Measurements from ENCODE around the gene SCN3B.

Gene SCN3B

DNA sequence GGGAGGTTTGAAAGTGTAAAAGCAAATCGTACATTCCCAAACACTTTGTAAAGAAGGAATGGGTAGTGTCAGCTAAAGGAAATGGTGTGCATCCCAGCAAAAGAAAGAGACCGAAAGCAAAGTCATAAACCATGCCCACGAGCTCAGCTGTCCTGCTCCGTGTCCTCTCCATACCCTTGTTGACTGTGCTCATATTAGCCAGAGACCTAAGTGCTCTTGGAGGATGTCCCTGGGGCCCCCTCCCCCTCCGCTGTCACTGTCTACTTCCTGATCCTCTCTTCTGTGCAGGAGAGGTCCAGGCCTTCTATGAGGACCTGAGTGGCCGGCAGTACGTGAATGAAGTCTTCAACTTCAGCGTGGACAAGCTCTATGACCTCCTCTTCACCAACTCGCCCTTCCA, 46.1 kb downstream of the SCN3B start:
- no peak for DNase-seq (ENCODE audit: low read depth)
- no peak overlapping the region for H3K4me3 ChIP-seq (ENCODE audit: low read depth, low read length)
- TF ChIP-seq, protein P1, sequence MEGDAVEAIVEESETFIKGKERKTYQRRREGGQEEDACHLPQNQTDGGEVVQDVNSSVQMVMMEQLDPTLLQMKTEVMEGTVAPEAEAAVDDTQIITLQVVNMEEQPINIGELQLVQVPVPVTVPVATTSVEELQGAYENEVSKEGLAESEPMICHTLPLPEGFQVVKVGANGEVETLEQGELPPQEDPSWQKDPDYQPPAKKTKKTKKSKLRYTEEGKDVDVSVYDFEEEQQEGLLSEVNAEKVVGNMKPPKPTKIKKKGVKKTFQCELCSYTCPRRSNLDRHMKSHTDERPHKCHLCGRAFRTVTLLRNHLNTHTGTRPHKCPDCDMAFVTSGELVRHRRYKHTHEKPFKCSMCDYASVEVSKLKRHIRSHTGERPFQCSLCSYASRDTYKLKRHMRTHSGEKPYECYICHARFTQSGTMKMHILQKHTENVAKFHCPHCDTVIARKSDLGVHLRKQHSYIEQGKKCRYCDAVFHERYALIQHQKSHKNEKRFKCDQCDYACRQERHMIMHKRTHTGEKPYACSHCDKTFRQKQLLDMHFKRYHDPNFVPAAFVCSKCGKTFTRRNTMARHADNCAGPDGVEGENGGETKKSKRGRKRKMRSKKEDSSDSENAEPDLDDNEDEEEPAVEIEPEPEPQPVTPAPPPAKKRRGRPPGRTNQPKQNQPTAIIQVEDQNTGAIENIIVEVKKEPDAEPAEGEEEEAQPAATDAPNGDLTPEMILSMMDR (IDR thresholded peaks at IDR 0.05; ENCODE audit: insufficient read depth, low read depth, low read length, missing control alignments), result no peak

DNA sequence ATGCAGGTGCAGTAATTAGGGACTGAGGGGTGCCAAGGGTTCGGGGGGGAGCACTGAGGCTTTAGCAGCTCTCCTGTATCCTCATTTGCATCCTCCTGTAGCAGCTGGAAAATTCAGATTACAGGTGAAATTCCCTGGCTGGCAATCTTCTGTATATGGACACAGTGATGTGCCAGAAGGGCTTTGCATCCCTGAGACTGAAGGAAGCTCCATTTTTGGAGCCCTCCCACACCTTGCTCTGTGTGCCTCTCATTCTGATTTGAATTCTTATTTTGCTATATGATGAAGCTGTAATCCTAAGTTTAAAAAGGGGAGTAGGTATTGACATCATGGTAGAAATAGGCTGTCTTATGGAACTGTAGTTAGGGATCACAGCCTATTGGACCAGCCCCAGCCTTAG, 46.6 kb downstream of the SCN3B start:
- no peak for DNase-seq (ENCODE audit: low read depth)
- TF ChIP-seq, protein P1 (IDR thresholded peaks at IDR 0.05; ENCODE audit: insufficient read depth, low read depth, low read length, missing control alignments), result no peak
- H3K4me3 ChIP-seq (ENCODE audit: low read depth, low read length), result no peak overlapping the region

DNA sequence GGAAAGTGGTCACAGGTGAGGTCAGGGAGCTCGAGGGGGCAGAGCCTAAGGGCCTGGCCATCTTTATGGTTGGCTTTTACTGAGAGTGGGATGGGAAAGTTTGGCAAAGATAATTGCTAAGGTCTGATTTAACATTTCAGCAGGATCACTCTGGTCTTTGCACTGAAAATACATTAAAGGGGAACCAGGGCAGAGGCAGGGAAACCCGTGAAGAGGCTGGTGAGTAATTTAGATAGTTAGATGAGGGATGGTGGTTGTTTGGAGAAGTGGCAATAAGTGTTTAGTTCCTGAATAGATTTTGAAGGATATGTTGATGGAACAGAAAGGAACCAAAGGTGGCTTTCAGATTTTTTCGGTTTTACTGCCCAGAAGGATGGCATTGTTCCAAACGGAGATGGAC, 50.8 kb downstream of the SCN3B start:
- no peak overlapping the region for H3K4me3 ChIP-seq (ENCODE audit: low read depth, low read length)
- TF ChIP-seq, protein P1 (IDR thresholded peaks at IDR 0.05; ENCODE audit: insufficient read depth, low read depth, low read length, missing control alignments), result no peak
- DNase-seq (ENCODE audit: low read depth), result no peak

DNA sequence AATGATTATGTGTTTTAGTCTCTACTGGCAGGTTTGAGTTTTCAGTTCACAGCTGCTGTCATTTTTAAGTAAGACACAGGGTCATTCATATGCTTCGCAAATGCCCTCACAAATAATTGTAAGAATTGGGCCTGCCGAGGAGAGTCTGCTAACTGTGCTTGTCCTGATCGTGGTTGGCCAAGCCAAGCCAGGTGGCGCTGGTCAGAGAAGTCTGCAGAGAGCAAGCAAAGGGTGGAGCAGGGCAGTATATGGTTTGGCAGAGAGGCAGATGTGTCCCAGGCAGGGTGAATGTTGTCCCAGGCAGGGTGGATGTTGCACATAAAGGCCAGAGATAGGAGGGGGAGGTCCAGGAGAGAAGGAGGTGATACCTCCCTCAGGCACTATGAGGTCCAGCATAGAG, 52.7 kb downstream of the SCN3B start:
- H3K4me3 ChIP-seq (ENCODE audit: low read depth, low read length), result no peak overlapping the region
- TF ChIP-seq, protein P1 (IDR thresholded peaks at IDR 0.05; ENCODE audit: insufficient read depth, low read depth, low read length, missing control alignments), result no peak
- no peak for DNase-seq (ENCODE audit: low read depth)

DNA sequence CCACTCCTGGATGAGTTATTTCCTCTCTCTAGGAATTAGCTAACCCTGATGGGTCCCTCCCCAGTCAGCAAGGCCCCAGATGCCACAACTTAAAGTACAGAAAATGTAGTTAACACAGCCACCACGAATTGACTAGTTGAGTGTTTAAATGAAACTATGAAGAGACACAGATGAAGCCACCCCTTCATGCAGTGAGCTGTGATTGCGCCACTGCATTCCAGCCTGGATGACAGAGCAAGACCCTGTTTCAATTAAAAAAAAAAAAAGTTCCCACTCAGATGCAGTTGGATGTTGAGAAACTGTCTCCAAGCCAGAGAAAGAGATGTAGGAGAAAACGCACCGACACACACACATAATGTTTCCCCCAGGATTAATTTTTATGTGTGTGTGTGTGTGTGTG, 53.3 kb downstream of the SCN3B start:
- TF ChIP-seq, protein P1 (IDR thresholded peaks at IDR 0.05; ENCODE audit: insufficient read depth, low read depth, low read length, missing control alignments), result no peak
- DNase-seq (ENCODE audit: low read depth), result no peak
- H3K4me3 ChIP-seq (ENCODE audit: low read depth, low read length), result no peak overlapping the region

DNA sequence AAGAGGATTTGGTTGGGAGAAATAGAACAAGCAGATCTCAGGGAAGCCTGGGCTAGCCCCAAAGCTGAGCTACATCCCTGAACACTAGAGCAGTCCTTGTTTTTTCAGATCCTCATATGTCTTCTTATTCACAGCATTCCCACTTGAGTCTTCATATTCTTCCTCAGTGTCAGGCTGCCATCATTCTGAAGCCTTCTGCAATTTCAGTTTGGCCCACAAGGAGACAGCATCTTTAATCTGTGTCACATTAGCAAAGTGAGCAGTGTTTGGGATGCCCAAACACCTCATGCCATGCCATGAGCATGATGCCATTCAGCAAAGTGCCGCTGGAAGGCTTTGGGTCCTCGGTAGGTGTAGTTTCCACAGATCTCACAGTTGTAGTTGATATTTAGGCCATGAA, 56.6 kb downstream of the SCN3B start:
- DNase-seq (ENCODE audit: low read depth), result no peak
- no peak overlapping the region for H3K4me3 ChIP-seq (ENCODE audit: low read depth, low read length)
- TF ChIP-seq, protein P1 (IDR thresholded peaks at IDR 0.05; ENCODE audit: insufficient read depth, low read depth, low read length, missing control alignments), result no peak

DNA sequence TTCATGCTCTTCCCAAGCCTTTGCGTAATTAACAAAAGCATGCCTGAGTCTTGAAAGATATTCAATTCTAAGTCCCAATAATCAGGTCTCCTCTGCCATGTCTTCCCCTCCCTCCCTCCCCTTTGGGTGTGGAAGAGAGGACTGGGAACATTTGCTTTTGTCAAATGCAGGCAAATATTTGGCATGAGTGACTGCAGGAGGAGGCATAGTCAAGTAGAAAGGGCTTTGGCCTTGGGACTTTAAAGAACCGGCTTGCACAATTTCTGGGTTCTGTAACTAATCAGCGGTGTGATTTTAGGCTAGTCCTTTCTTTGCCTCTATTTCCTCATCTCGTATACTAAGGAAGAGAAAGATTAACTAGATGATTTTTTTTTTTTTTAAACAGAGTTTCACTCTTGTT, 59.5 kb downstream of the SCN3B start:
- no peak for DNase-seq (ENCODE audit: low read depth)
- TF ChIP-seq, protein P1 (IDR thresholded peaks at IDR 0.05; ENCODE audit: insufficient read depth, low read depth, low read length, missing control alignments), result no peak
- no peak overlapping the region for H3K4me3 ChIP-seq (ENCODE audit: low read depth, low read length)
